Neural cell (in vitro differentiated cells): ENCODE data around the gene GABRG3. TPM values are rescaled to one million over a fixed set of nuclear protein-coding genes. Genes with fewer than 3 reads are reported as not detected.

Source experiments
- H2AFZ ChIP-seq: fragments of 200-600, 300-800 bp; sonication (generic), shearing (Covaris generic); 2 replicates; pipeline ENCODE4 v1.6.0; 2014; ENCODE audit warnings: low read depth, mild to moderate bottlenecking, antibody characterized with exemption, low read length, moderate library complexity
- H3F3A ChIP-seq: fragments of 200-600 bp; shearing (Covaris generic); 2 replicates; pipeline ENCODE4 v1.6.1; 2016; ENCODE audit warnings: mild to moderate bottlenecking, moderate library complexity, mixed read lengths, antibody characterized with exemption, low read length; ENCODE audit not compliant: insufficient read depth, poor library complexity, severe bottlenecking
- H3K27ac ChIP-seq: fragments of 200-600, 300-800 bp; sonication (generic), shearing (Covaris generic); 2 replicates; pipeline ENCODE4 v1.5.1; 2014; ENCODE audit warnings: mild to moderate bottlenecking, low read length, moderate library complexity
- H3K27me3 ChIP-seq: fragments of 300-800, 200-600 bp; sonication (generic), shearing (Covaris generic); 2 replicates; pipeline ENCODE4 v1.6.0; 2014; ENCODE audit warnings: mild to moderate bottlenecking, low read depth, low read length, moderate library complexity; ENCODE audit not compliant: insufficient read depth
- H3K36me3 ChIP-seq: fragments of 300-800, 200-600 bp; sonication (generic), shearing (Covaris generic); 2 replicates; pipeline ENCODE4 v1.5.1; 2014; ENCODE audit warnings: mild to moderate bottlenecking, antibody characterized with exemption, low read length, moderate library complexity; ENCODE audit not compliant: insufficient read depth
- H3K4me2 ChIP-seq: fragments of 300-800, 200-600 bp; sonication (generic), shearing (Covaris generic); 2 replicates; pipeline ENCODE4 v1.6.0; 2014; ENCODE audit warnings: mild to moderate bottlenecking, low read length
- H3K4me3 ChIP-seq: fragments of 300-800, 200-600 bp; sonication (generic), shearing (Covaris generic); 2 replicates; pipeline ENCODE4 v1.5.1; 2014; ENCODE audit warnings: mild to moderate bottlenecking, low read length, moderate library complexity
- H3K79me2 ChIP-seq: fragments of 200-600 bp; shearing (Covaris generic); replicated peaks from 2 replicates; pipeline ENCODE4 v1.6.0; 2014; ENCODE audit warnings: mild to moderate bottlenecking, low read length, moderate library complexity; ENCODE audit not compliant: insufficient read depth
- H3K9ac ChIP-seq: fragments of 300-800, 200-600 bp; sonication (generic), shearing (Covaris generic); 2 replicates; pipeline ENCODE4 v1.6.1; 2016; ENCODE audit warnings: mild to moderate bottlenecking, low read length, mixed read lengths
- H3K9me2 ChIP-seq: fragments of 200-600 bp; shearing (Covaris generic); 2 replicates; pipeline ENCODE4 v1.6.1; 2016; ENCODE audit warnings: mild to moderate bottlenecking, low read length, mixed read lengths; ENCODE audit not compliant: insufficient read depth
- H3K9me3 ChIP-seq: fragments of 200-600, 300-800 bp; sonication (generic), shearing (Covaris generic); 2 replicates; pipeline ENCODE4 v1.6.1; 2016; ENCODE audit warnings: mild to moderate bottlenecking, mixed run types, low read length, moderate library complexity, mixed read lengths
- H4K20me1 ChIP-seq: fragments of 200-600 bp; shearing (Covaris generic); 2 replicates; pipeline ENCODE4 v1.6.1; 2016; ENCODE audit warnings: mild to moderate bottlenecking, mixed run types; ENCODE audit not compliant: insufficient read depth
- EP300 ChIP-seq: fragments of 450-650 bp; conservative IDR thresholded peaks from 2 replicates; pipeline ENCODE4 v1.6.1; 2014; ENCODE audit warnings: antibody characterized with exemption, mild to moderate bottlenecking, moderate library complexity; ENCODE audit not compliant: poor library complexity, severe bottlenecking
- EZH2 ChIP-seq: fragments of 200-600, 300-800 bp; shearing (Covaris generic), sonication (generic); IDR thresholded peaks from 2 replicates; pipeline ENCODE4 v1.6.1; 2014; ENCODE audit warnings: antibody characterized with exemption, low read length, borderline replicate concordance, mild to moderate bottlenecking; ENCODE audit not compliant: insufficient read depth, poor library complexity, severe bottlenecking
- MXI1 ChIP-seq: fragments of 450-650 bp; conservative IDR thresholded peaks from 2 replicates; pipeline ENCODE4 v1.6.1; 2014; ENCODE audit warnings: antibody characterized with exemption, mild to moderate bottlenecking; ENCODE audit not compliant: poor library complexity, severe bottlenecking
- POLR2AphosphoS5 ChIP-seq: IDR thresholded peaks from 2 replicates; pipeline ENCODE4 v1.6.1; 2012
- RAD21 ChIP-seq: fragments of 450-650 bp; conservative IDR thresholded peaks from 2 replicates; pipeline ENCODE4 v1.6.1; 2014; ENCODE audit warnings: antibody characterized with exemption, mild to moderate bottlenecking, moderate library complexity
- SMC3 ChIP-seq: fragments of 450-650 bp; conservative IDR thresholded peaks from 2 replicates; pipeline ENCODE4 v1.6.1; 2014; ENCODE audit warnings: antibody characterized with exemption, mild to moderate bottlenecking, moderate library complexity; ENCODE audit not compliant: poor library complexity
- TAF1 ChIP-seq: IDR thresholded peaks from 2 replicates; pipeline ENCODE4 v1.6.1; 2012; ENCODE audit warnings: low read depth
- polyA plus RNA-seq: library from polyadenylated mRNA; depleted of rRNA; stranded (reverse); fragments of >200 nt; gene quantifications from 2 replicates; pipeline ENCODE4 v1.2.3, GENCODE V29; 2014
- TF ChIP-seq, protein P1 (sequence below): fragments of 450-650 bp; IDR thresholded peaks from 2 replicates; pipeline ENCODE4 v1.5.1; 2014; ENCODE audit warnings: antibody characterized with exemption, mild to moderate bottlenecking, moderate library complexity; ENCODE audit not compliant: poor library complexity, severe bottlenecking
- TF ChIP-seq, protein P2 (sequence below): IDR thresholded peaks from 2 replicates; pipeline ENCODE4 v1.6.1; 2012; ENCODE audit warnings: borderline replicate concordance

Gene GABRG3
- polyA plus RNA-seq, 1 donor from 2014 or later = 1.2 TPM

DNA sequence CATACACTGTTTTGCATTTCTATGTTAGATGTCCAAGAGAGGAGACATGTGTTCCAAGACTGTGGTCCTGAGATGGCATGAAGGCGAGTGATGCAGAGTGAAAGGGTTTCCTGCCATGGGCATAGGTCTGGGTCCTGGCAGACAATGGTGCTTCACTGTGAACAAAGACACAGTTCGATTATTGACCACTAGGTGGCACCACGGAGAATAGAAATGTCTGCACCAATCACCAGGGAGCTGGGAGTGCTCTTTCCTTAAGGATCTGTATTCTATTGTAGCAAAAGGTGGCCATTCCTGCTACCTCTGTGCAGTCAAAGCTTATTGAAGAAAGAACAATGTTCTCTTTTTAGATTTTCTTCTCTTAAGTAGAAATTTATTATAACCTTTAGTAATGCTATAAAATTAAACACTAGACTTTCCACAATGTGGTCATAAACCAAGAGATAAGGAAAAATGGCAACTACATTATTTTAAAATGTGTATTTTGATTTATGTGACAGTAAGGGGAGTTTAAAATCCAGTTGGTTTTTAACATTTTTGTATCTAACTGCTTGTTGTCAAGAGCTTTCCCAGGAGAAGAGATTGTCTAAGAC is 88.7 kb downstream of the GABRG3 start:
- no peaks in the 10 kb centered on the region for H3K36me3 ChIP-seq
- no peak overlapping the region for H2AFZ ChIP-seq
- H3K4me3 ChIP-seq = no peak overlapping the region
- H4K20me1 ChIP-seq = no peaks in the 10 kb centered on the region
- H3K9me2 ChIP-seq = no peaks in the 10 kb centered on the region
- TF ChIP-seq, protein P1, sequence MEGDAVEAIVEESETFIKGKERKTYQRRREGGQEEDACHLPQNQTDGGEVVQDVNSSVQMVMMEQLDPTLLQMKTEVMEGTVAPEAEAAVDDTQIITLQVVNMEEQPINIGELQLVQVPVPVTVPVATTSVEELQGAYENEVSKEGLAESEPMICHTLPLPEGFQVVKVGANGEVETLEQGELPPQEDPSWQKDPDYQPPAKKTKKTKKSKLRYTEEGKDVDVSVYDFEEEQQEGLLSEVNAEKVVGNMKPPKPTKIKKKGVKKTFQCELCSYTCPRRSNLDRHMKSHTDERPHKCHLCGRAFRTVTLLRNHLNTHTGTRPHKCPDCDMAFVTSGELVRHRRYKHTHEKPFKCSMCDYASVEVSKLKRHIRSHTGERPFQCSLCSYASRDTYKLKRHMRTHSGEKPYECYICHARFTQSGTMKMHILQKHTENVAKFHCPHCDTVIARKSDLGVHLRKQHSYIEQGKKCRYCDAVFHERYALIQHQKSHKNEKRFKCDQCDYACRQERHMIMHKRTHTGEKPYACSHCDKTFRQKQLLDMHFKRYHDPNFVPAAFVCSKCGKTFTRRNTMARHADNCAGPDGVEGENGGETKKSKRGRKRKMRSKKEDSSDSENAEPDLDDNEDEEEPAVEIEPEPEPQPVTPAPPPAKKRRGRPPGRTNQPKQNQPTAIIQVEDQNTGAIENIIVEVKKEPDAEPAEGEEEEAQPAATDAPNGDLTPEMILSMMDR = peak; percentile 69
- TF ChIP-seq POLR2AphosphoS5 (no peak), SMC3 (peak; percentile 66), EP300 (no peak), RAD21 (peak; percentile 61), TAF1 (no peak), EZH2 (no peak), MXI1 (no peak)
- TF ChIP-seq, protein P2, sequence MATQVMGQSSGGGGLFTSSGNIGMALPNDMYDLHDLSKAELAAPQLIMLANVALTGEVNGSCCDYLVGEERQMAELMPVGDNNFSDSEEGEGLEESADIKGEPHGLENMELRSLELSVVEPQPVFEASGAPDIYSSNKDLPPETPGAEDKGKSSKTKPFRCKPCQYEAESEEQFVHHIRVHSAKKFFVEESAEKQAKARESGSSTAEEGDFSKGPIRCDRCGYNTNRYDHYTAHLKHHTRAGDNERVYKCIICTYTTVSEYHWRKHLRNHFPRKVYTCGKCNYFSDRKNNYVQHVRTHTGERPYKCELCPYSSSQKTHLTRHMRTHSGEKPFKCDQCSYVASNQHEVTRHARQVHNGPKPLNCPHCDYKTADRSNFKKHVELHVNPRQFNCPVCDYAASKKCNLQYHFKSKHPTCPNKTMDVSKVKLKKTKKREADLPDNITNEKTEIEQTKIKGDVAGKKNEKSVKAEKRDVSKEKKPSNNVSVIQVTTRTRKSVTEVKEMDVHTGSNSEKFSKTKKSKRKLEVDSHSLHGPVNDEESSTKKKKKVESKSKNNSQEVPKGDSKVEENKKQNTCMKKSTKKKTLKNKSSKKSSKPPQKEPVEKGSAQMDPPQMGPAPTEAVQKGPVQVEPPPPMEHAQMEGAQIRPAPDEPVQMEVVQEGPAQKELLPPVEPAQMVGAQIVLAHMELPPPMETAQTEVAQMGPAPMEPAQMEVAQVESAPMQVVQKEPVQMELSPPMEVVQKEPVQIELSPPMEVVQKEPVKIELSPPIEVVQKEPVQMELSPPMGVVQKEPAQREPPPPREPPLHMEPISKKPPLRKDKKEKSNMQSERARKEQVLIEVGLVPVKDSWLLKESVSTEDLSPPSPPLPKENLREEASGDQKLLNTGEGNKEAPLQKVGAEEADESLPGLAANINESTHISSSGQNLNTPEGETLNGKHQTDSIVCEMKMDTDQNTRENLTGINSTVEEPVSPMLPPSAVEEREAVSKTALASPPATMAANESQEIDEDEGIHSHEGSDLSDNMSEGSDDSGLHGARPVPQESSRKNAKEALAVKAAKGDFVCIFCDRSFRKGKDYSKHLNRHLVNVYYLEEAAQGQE = no peak
- no peak overlapping the region for H3K4me2 ChIP-seq
- no peaks in the 10 kb centered on the region for H3K9me3 ChIP-seq
- no peaks in the 10 kb centered on the region for H3K27me3 ChIP-seq
- H3K27ac ChIP-seq = no peak overlapping the region
- no peak overlapping the region for H3K9ac ChIP-seq
- H3F3A ChIP-seq = no peaks in the 10 kb centered on the region
- no peaks in the 10 kb centered on the region for H3K79me2 ChIP-seq

DNA sequence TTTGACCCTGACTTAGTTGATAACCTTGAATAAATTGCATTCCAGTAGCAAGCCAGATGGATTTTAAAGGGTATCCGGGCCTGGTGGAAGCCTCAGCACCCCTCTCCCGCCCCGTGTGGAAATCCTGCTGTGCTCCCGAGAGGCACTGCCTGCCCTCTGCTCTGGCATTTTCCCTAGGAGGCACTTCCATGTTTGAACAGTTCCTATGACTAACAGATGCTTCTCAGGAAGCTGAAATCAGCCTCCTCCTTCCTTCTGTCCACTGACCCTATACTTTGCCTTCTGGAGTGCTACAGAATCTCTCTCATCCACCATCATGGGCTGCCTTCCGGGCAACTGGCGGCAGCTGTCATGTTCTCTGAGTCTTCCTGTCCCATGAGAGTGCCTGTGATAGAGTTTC is 90.8 kb downstream of the GABRG3 start:
- H3K4me3 ChIP-seq = no peak overlapping the region
- TF ChIP-seq RAD21 = no peak
- TF ChIP-seq TAF1 = no peak
- TF ChIP-seq MXI1 = no peak
- TF ChIP-seq EZH2 = no peak
- TF ChIP-seq EP300 = no peak
- TF ChIP-seq, protein P1 = no peak
- no peak for TF ChIP-seq SMC3
- TF ChIP-seq, protein P2 = no peak
- TF ChIP-seq POLR2AphosphoS5 = no peak
- no peak overlapping the region for H2AFZ ChIP-seq
- no peaks in the 10 kb centered on the region for H3K9me2 ChIP-seq
- H3K4me2 ChIP-seq = no peak overlapping the region
- H3K79me2 ChIP-seq = no peaks in the 10 kb centered on the region
- no peaks in the 10 kb centered on the region for H3K27me3 ChIP-seq
- no peak overlapping the region for H3K9ac ChIP-seq
- H3F3A ChIP-seq = no peaks in the 10 kb centered on the region
- H3K36me3 ChIP-seq = no peaks in the 10 kb centered on the region
- H4K20me1 ChIP-seq = no peaks in the 10 kb centered on the region
- no peak overlapping the region for H3K27ac ChIP-seq
- no peaks in the 10 kb centered on the region for H3K9me3 ChIP-seq
